Calu3 (cell line): ENCODE results near the gene A1BG. TPM values are rescaled to one million over a fixed set of nuclear protein-coding genes. Genes with fewer than 3 reads are reported as not detected.
A peak's percentile ranks its signal among the peaks of the same experiment; 100 is the strongest.

Source experiments
- BruUV-seq: library from RNA; stranded (reverse); fragments of 400-500 nt; replicated peaks from 2 replicates; lab custom pipeline; 2021; lab: Mats Ljungman, UMichigan
- CTCF ChIA-PET: fragments of 300-600 bp; sonication (Branson Sonifier 250); formaldehyde crosslinking; loops from one replicate; lab custom pipeline; 2022; ENCODE audit warnings: antibody characterized with exemption; lab: Charles Lee
- DNase-seq: peaks from one replicate; pipeline ENCODE4 v3.0.0; 2022
- H3K27ac Mint-ChIP-seq: one replicate; pipeline ENCODE4 v1.8.0; 2022; ENCODE audit warnings: mixed read lengths; ENCODE audit not compliant: unreplicated experiment
- H3K27me3 Mint-ChIP-seq: one replicate; pipeline ENCODE4 v1.8.0; 2022; ENCODE audit warnings: mixed read lengths; ENCODE audit not compliant: unreplicated experiment
- H3K36me3 Mint-ChIP-seq: one replicate; pipeline ENCODE4 v1.8.0; 2022; ENCODE audit warnings: mild to moderate bottlenecking, moderate library complexity, mixed read lengths; ENCODE audit not compliant: insufficient read depth, unreplicated experiment
- H3K4me1 Mint-ChIP-seq: one replicate; pipeline ENCODE4 v1.8.0; 2022; ENCODE audit warnings: mild to moderate bottlenecking, low read depth, mixed read lengths; ENCODE audit not compliant: unreplicated experiment
- H3K4me3 Mint-ChIP-seq: one replicate; pipeline ENCODE4 v1.8.0; 2022; ENCODE audit warnings: mild to moderate bottlenecking, low read depth, moderate library complexity, mixed read lengths; ENCODE audit not compliant: unreplicated experiment
- H3K9me3 Mint-ChIP-seq: one replicate; pipeline ENCODE4 v1.8.0; 2022; ENCODE audit warnings: low read depth, mixed read lengths; ENCODE audit not compliant: unreplicated experiment
- intact Hi-C: fragments of 100-400 bp; cut with micrococcal nuclease; formaldehyde crosslinking; loops from one replicate; pipeline ENCODE4 v1.10.0; 2022; ENCODE audit not compliant: unreplicated experiment
- total RNA-seq: library from RNA; stranded (reverse); gene quantifications from 2 replicates; pipeline ENCODE4 v1.2.3, GENCODE V29; 2022
- TF ChIP-seq, protein P1 (sequence below): fragments of 200-600 bp; IDR thresholded peaks from one replicate; pipeline ENCODE4 v1.8.0; 2022; ENCODE audit warnings: antibody characterized with exemption; ENCODE audit not compliant: unreplicated experiment

A1BG gene
- total RNA-seq, 1 experiment from 2014 or later = not detected

DNA sequence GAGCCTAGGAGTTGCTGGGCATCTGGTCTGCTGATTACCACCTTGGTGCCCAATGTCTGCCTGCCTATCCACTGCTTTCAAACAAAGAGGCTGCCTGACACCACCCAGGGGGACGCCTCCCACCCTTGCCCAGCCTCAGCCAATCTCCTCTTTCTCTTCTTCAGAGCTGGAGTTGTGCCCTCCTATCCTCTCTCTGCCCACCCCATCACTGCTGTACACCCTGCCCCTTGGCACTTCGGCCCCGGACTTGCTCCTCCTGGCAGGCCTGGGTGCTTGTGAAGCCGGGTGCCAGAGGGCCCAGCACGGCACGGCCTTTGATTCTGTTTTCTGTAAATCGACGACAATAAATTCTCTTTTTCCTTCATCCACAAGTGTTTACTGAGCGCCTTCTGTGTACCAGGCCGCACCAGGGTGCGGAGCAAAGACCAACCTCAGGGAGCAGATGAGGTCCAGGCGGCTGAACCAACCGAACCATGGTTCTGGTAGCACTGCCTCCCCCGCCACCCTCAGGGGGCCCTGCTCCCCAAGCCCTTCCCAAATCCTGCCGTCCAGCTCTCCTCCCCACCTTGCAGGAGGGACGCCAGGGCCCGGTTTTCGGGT lies 47.1 kb upstream of the A1BG start:
- intact Hi-C loops = loop anchor here (10.0 kb wide), 1 partner anchor 216 kb away; the partner anchor contains the start of gene ZNF274
- Mint-ChIP-seq H3K27me3 (peaks cover 10% of the 10 kb centered on the region), H3K4me1 (peaks cover 28% of the 10 kb centered on the region), H3K4me3 (peak overlapping the region; percentile 100), H3K27ac (peak overlapping the region; percentile 99), H3K9me3 (no peaks in the 10 kb centered on the region), H3K36me3 (peaks cover 52% of the 10 kb centered on the region)
- TF ChIP-seq, protein P1, sequence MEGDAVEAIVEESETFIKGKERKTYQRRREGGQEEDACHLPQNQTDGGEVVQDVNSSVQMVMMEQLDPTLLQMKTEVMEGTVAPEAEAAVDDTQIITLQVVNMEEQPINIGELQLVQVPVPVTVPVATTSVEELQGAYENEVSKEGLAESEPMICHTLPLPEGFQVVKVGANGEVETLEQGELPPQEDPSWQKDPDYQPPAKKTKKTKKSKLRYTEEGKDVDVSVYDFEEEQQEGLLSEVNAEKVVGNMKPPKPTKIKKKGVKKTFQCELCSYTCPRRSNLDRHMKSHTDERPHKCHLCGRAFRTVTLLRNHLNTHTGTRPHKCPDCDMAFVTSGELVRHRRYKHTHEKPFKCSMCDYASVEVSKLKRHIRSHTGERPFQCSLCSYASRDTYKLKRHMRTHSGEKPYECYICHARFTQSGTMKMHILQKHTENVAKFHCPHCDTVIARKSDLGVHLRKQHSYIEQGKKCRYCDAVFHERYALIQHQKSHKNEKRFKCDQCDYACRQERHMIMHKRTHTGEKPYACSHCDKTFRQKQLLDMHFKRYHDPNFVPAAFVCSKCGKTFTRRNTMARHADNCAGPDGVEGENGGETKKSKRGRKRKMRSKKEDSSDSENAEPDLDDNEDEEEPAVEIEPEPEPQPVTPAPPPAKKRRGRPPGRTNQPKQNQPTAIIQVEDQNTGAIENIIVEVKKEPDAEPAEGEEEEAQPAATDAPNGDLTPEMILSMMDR = no peak
- CTCF ChIA-PET = no interaction called here
- no TSS peak for BruUV-seq
- no peak for DNase-seq

- intact Hi-C loops = loop anchor here (10.0 kb wide), 1 partner anchor 215 kb away; the partner anchor contains the start of gene ZNF274
- no peaks in the 10 kb centered on the region for H3K9me3 Mint-ChIP-seq
- CTCF ChIA-PET = no interaction called here
These were observed 46.6 kb upstream of the A1BG start for GRCh38 chr19:58399903-58400302.

GRCh38 chr19:58398545-58398944 lies 45.3 kb upstream of the A1BG start:
- Mint-ChIP-seq H3K27ac (no peak overlapping the region), H3K36me3 (peaks cover 64% of the 10 kb centered on the region), H3K4me1 (peaks cover 39% of the 10 kb centered on the region), H3K9me3 (no peaks in the 10 kb centered on the region), H3K27me3 (peaks cover 13% of the 10 kb centered on the region), H3K4me3 (no peak overlapping the region)
- no TSS peak for BruUV-seq
- intact Hi-C loops = no loop called here
- DNase-seq = no peak
- CTCF ChIA-PET = no interaction called here
- TF ChIP-seq, protein P1 = no peak

More at GRCh38 chr19:58399903-58400302, 46.6 kb upstream of the A1BG start:
- TF ChIP-seq, protein P1 = no peak
- Mint-ChIP-seq H3K27ac (peak overlapping the region; percentile 59), H3K4me1 (peaks cover 32% of the 10 kb centered on the region), H3K4me3 (peak overlapping the region; percentile 100), H3K36me3 (peaks cover 57% of the 10 kb centered on the region), H3K27me3 (peaks cover 13% of the 10 kb centered on the region)
- BruUV-seq = no TSS peak
- DNase-seq = no peak

DNA sequence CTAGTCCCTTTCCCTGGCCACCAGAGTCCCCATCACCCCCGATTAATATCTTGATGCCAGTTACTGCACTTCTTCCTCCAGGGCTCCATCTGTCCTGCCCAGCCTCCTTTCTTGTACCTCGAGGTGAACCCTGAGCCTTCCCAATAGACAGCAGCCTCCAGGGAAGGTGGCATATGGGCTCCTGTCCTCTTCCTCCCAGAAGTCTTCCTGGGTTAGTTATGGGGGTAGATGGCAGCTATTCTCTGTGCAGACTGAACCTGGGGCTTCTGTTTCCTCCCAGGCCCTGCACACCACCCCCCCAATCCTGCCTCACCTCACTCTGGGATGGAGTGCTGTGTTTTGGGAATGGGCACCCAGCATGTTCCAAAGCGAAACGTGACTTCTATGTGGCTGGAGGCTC lies 44.8 kb upstream of the A1BG start:
- no TSS peak for BruUV-seq
- TF ChIP-seq, protein P1 = no peak
- intact Hi-C loops = no loop called here
- Mint-ChIP-seq H3K36me3 (peaks cover 69% of the 10 kb centered on the region), H3K4me1 (peaks cover 44% of the 10 kb centered on the region), H3K9me3 (no peaks in the 10 kb centered on the region), H3K27ac (no peak overlapping the region), H3K27me3 (peaks cover 13% of the 10 kb centered on the region), H3K4me3 (peak overlapping the region; percentile 19)
- CTCF ChIA-PET = no interaction called here
- DNase-seq = no peak
